HepG2 (cell line): ENCODE data around the gene IFRD1.

Source experiments
- POLR2AphosphoS5 ChIP-seq: IDR thresholded peaks from 2 replicates; pipeline ENCODE4 v1.6.1; 2012; ENCODE audit warnings: low read depth, low read length
- TF ChIP-seq, protein P1 (sequence below): sonication (generic); formaldehyde crosslinking; IDR thresholded peaks from 2 replicates; pipeline ENCODE4 v1.4.0; 2020; ENCODE audit warnings: missing genetic modification reagents

GRCh38 chr7:112459645-112460044 is 9.4 kb downstream of the IFRD1 start:
- TF ChIP-seq, protein P1, sequence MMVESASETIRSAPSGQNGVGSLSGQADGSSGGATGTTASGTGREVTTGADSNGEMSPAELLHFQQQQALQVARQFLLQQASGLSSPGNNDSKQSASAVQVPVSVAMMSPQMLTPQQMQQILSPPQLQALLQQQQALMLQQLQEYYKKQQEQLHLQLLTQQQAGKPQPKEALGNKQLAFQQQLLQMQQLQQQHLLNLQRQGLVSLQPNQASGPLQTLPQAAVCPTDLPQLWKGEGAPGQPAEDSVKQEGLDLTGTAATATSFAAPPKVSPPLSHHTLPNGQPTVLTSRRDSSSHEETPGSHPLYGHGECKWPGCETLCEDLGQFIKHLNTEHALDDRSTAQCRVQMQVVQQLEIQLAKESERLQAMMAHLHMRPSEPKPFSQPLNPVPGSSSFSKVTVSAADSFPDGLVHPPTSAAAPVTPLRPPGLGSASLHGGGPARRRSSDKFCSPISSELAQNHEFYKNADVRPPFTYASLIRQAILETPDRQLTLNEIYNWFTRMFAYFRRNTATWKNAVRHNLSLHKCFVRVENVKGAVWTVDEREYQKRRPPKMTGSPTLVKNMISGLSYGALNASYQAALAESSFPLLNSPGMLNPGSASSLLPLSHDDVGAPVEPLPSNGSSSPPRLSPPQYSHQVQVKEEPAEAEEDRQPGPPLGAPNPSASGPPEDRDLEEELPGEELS = no peak
- no peak for TF ChIP-seq POLR2AphosphoS5
